ENCODE data around the gene TNP2. TPM values are rescaled to one million over a fixed set of nuclear protein-coding genes. Genes with fewer than 3 reads are reported as not detected.

The TNP2 gene
- total and polyA plus RNA-seq, 12 donors = not detected

- H3K27me3 ChIP-seq = no peaks in the 10 kb centered on the region
- peak overlapping the region in 4 of 10 donors; percentile 92 to 100 (median 98) for H3K27ac ChIP-seq
- peak overlapping the region in 9 of 10 donors; percentile 69 to 93 (median 87) for H3K4me3 ChIP-seq
- DNase-seq (no peak), ATAC-seq (no peak)
- 68 to 71% methylated on average over 29 of the region's 29 CpGs for WGBS, 2 donors
- intact Hi-C loops (cut with DNase I) = loop anchor here in 3 of 10 donors (10.0 kb wide), 2 partner anchors 119 to 149 kb away; no protein-coding TSS in a partner anchor
- TF ChIP-seq, protein P1, sequence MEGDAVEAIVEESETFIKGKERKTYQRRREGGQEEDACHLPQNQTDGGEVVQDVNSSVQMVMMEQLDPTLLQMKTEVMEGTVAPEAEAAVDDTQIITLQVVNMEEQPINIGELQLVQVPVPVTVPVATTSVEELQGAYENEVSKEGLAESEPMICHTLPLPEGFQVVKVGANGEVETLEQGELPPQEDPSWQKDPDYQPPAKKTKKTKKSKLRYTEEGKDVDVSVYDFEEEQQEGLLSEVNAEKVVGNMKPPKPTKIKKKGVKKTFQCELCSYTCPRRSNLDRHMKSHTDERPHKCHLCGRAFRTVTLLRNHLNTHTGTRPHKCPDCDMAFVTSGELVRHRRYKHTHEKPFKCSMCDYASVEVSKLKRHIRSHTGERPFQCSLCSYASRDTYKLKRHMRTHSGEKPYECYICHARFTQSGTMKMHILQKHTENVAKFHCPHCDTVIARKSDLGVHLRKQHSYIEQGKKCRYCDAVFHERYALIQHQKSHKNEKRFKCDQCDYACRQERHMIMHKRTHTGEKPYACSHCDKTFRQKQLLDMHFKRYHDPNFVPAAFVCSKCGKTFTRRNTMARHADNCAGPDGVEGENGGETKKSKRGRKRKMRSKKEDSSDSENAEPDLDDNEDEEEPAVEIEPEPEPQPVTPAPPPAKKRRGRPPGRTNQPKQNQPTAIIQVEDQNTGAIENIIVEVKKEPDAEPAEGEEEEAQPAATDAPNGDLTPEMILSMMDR (IDR thresholded peaks at IDR 0.05) = no peak
- H3K4me1 ChIP-seq = peaks cover 15 to 62% (median 31%) of the 10 kb centered on the region in 9 donors
- H3K9me3 ChIP-seq = no peaks in the 10 kb centered on the region
- peaks cover 0 to 37% (median 0%) of the 10 kb centered on the region in 9 donors for H3K36me3 ChIP-seq
Observed at GRCh38 chr16:11253995-11254912, 14.9 kb downstream of the TNP2 start.

DNA sequence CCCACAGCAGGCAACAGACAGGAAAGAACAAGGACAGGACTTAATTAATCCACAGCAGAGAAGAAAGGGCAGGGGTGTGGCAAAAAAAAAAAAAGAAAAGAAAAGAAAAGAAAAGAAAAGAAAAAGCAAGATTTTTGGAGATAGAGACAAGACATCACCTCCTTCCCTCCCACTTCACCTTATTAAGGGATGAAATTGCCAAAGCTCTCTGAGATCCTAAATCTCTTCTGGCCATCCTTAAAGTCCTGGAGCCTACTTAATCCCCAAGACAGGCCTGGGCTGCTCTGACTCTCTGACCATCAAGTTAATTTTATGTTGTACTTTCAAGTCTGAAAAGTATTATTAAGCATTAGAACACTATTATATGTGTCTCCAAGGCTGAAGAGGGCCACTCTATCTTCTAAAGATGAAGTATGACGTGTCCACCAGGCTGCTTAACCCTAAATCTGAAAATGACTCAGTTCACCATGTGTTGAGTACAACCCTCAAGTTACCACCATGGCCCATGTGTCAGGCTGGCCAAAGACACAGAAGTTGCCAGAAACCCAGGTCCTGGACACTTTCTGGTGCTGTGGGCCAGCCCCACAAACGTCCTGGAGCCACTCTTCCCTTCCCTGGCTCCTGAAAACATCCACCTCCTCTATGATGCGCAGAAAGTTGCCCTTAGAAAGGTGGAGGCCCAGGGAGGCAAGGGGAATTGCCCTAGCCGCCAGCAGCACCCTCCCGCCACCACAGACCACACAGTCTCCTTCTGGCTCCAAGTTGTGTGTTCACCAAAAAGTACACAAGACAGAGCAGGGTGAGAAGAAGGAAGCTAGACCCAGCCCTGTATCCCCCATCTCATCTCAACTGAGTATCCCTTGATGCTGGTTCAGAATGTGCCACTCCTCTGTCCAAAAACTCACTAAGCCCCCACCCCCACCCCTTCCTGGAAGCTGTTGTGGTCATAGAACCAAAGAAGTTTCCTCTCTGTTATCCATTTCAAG lies 15.8 kb downstream of the TNP2 start:
- ATAC-seq = no peak
- WGBS, 2 donors = 88 to 91% methylated on average over 5 of the region's 5 CpGs

GRCh38 chr16:11252482-11252931 lies 16.6 kb downstream of the TNP2 start:
- TF ChIP-seq, protein P1 (IDR thresholded peaks at IDR 0.05) = no peak
- Histone ChIP-seq H3K4me1 (peaks cover 13 to 47% (median 19%) of the 10 kb centered on the region in 9 donors), H3K27ac (peak overlapping the region in 1 of 10 donors; percentile 100), H3K4me3 (peak overlapping the region in 1 of 10 donors; percentile 93), H3K36me3 (peaks cover 0 to 37% (median 0%) of the 10 kb centered on the region in 9 donors), H3K9me3 (no peaks in the 10 kb centered on the region), H3K27me3 (no peaks in the 10 kb centered on the region)
- WGBS, 2 donors = 94 to 95% methylated on average over 8 of the region's 8 CpGs
- ATAC-seq = no peak
- intact Hi-C loops (cut with DNase I) = loop anchor here in 3 of 10 donors (10.0 kb wide), 2 partner anchors 118 to 148 kb away; no protein-coding TSS in a partner anchor
- no peak for DNase-seq

More for the DNA sequence above, 15.8 kb downstream of the TNP2 start:
- no peaks in the 10 kb centered on the region for H3K27me3 ChIP-seq
- no peak for DNase-seq
- no peaks in the 10 kb centered on the region for H3K9me3 ChIP-seq
- H3K4me3 ChIP-seq = peak overlapping the region in 2 of 10 donors; percentile 16 to 93
- peaks cover 13 to 52% (median 22%) of the 10 kb centered on the region in 9 donors for H3K4me1 ChIP-seq
- H3K36me3 ChIP-seq = peaks cover 0 to 37% (median 0%) of the 10 kb centered on the region in 9 donors
- TF ChIP-seq, protein P1 (IDR thresholded peaks at IDR 0.05) = no peak
- H3K27ac ChIP-seq = peak overlapping the region in 1 of 10 donors; percentile 100
- intact Hi-C loops (cut with DNase I) = loop anchor here in 3 of 10 donors (10.0 kb wide), 2 partner anchors 119 to 149 kb away; no protein-coding TSS in a partner anchor

Measured in heart right ventricle (tissue), 16 donors.